NCI-H2227 (cell line): ENCODE results near the gene CLEC16A.
"Not testable (repeated sequence)": the region's sequence is repeated elsewhere in the genome, so short reads cannot be mapped to it uniquely, and the experiment has no call there.

Experiments used
- DNase-seq: peaks from one replicate; lab custom pipeline; 2025; ENCODE audit not compliant: unreplicated experiment; lab: John Stamatoyannopoulos, UW

The CLEC16A gene

DNA sequence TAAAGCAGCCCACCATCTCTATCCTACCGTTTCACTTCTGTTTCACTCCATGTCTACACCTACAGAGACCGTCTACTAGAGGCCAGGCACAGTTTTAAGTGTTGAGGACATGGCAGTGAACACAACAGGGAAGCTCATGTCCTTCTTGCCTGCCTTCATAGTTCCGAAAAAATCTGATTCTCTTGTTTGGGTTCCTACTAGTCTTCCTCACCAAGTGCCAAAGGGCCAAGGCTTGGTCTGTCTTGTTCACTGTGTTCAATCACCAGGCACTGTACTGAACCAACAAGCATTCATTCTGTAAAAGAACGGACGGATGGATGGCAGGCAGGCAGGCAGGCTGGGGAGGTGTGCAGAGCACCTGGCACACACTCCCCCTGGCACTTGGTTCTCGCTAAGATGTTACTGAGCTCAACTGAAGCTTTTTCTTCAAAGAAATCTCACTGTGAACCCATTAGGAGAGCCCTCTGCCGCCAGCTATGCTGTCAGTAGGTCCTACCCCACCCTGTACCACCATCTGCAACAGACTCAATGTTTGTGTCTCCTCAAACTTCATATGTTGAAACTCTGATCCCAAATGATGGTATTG is 4.6 kb upstream of the CLEC16A start:
- DNase-seq: no peak

DNA sequence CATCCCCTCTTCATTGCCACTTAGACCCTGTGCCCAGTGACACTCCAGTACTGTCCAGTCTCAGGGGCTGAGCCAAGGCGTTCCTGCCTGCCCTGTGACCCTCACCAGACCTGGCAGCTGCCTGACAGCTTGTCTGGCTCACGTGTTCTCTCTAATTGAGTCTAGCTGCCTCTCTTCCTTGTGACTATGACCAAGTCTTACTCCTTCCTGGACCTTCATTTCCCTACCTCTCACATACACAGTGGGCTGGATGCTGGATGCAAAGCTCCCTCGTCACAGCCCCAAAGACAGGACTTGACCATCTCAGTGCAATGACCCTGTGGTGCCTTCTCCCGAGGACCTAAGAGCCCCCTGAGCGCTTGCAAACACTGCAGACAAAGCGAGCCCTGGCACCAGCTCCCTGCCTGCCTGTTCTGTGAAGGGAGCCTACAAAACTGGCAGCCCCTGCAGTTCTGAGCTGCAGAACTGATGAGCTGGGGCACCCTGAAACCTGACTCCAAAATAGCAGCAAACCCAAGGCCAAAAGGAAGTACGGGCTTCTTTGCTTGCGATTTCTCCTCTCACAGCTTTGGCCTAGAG is 3.8 kb upstream of the CLEC16A start:
- no peak for DNase-seq

DNA sequence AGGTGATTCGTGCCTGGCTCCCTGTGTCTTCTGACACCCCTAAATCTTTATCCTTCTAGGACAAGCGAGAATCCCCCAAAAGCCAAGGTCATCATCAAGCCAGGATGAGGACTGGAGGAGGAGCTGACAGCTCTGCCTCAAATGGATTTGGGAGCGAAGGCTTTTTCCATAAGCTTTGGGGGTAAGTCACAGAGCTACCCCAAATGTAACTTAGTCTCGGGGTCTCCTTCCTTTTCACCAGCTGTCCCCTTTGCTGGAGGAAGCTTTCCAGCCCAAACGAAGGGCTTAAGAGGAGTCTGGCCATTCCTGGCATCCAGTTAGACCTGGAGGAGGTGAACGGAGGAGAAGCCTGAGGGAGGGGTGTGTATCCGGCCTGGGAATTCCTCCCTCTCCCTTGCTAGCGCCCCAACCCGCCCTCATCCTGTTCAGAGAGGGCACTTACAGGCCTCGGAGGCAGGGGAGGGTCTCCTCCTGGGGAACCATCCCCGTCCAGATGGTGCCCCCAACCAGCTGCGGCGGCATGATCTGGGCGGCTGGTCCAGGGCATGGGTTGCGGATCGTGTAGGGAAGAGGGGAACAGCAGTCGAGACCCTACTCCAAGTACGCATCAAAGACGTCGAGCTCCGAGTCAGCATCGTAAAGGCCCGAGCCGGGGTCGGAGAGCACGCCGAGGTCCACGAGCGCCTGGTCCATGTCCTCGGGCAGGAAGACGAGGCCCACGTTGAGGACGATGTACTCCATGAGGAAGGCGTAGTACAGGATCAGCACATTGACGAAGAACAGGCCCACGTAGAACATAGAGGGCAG is 3.0 kb upstream of the CLEC16A start:
- DNase-seq: no peak

DNA sequence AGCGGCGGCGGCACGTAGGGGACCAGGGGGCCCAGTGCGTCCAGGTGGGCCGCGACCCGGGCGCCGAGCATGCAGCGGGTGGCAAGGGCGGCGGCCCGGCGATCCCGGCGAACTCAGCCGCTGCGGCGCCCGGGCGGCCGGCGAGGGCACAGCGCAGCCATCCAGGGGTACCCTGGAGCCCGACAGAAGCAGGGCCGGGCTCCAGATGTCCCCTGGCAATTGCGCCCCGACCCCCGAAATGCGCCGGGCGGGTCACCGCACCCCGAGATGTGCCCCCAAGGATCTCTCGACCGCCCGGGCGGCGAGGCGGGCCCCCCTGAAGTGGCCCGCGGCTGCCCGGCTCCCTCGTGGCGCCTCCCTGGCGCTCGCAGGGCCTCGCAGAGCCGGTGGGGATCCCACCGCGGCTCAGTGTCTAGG is 2.4 kb upstream of the CLEC16A start:
- not testable (repeated sequence) for DNase-seq

DNA sequence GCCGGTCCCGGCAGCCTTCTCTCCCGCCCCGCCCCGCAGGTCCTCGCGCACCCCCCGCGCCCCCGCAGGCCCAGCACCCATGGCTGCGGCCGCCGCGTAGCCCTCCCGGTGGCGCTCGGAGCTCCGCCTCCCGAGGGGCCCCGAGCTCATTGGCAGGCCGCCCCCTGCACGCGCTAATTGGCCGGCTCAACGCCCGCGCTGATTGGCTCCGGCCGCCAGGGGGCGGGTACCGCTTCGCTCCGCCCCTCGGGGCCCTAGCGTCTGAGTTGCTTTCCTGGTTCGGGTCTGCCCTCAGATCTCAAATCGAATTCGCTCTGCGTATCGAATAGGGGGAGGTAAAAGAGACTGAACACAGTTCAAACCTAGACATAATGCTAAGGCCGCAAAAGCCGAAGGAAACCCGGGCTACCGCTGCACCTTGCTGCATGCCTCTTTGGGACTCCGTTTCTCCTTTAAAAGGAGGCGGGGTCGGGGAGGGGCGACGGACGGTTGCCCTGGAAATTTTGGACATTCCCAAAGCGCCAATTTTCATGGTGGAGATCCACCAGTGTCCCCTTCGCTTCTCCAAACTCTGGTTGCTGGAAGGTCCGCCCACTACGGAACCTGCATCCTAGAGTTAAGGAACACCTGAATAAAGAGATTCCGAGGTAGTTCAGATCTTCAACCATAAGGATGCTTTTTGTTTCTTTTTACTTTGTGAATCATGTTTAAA is 1.9 kb upstream of the CLEC16A start, which contains the start of gene DEXI:
DEXI (minus strand) TSS at position 117 of the 712 bp plus-strand sequence. CDS start 463 bp downstream, outside the sequence.
- DNase-seq: peak; percentile 96

DNA sequence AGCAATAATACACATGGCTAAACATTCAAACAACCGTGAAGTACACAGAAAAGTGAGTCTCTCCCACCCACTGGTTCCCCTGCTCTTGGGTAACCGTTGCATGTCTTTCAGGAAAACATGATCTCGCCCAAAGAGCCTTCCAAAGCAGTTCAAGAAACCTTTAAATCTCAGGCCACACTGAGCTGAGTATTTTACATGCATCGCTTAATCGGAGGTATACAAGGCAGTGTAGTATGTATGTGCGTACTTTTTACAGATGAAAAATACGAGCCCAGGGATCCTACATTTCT is 1.4 kb upstream of the CLEC16A start:
- DNase-seq: no peak

DNA sequence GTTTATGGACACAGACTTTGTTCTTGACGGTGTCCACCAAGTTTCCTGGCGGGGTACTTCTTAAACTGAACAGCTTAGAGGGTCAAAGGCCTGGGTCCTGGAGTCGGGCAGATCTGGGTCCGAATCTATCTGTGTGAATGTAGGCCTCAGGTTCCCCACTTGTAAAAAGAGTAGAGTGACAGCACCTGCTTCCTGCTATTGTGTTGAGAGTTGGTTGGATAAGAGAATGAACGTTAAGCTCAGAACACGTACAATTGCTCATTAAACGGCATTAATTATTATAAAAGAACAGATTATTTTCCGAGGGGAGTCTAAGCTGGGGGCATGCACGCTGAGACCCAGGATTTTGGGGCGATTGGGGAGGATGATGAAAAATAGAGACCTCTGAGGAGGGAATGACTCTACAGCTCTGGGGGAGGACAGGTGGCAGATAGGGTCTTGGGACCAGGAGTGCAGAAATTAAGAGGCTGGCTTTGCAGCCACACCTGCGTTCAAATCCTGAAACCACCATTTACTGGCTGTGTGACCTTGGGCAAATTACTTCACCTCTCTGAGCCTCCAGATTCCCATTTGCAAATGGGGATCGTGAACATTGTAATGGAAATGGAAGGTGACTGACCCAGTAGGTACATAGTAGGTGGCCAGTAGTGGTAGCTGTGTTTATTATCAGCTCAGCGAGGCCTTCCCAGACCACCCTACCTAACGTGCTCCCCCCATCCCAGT is 862 bp downstream of the CLEC16A start:
- no peak for DNase-seq

DNA sequence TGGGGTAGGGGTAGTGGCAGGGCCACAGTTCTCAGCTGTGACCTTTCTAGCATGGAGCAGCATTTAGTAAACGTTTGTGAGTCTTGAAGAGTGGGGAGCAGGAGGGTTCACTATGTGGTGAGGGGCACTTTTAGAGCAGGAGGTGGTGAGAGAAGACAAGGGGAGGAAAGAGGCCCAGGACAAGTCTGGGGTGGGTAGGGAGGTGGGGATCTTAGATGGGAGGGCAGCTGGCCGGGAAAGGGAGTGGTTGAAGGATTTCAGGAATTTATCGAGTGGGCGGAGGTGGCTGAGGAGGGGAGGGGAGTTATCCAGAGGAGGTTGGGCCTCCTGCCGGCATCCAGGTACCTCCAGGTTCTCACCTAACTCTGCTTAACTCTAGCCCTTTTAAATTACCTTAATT is 1.9 kb downstream of the CLEC16A start:
- no peak for DNase-seq

DNA sequence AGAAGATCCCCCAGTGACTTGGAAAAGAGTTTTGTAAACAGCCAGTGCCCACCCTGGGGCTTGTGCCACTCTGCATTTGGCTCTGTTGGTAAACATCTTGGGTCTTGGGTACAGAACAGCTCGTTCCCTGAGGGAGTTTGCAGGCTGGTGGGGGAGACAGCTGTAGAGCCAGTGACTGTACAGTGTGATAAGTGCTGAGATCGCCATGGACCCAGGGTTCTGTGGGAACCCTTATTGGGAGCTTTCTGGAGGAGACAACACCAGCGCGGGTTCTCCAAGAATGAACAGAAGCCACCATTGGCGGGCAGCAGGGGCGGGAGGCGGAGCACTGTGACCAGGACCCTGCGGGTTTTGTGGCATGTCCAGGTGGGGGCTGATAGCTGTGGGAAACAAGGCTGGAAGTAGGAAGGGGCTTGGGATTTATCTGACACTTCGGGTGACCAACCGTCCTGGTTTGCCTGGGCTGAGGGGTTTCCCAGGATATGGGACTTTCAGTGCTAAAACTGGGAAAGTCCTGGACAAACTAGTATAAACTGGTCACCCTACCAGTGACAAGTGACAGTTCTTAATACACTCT is 2.9 kb downstream of the CLEC16A start:
- DNase-seq: no peak

DNA sequence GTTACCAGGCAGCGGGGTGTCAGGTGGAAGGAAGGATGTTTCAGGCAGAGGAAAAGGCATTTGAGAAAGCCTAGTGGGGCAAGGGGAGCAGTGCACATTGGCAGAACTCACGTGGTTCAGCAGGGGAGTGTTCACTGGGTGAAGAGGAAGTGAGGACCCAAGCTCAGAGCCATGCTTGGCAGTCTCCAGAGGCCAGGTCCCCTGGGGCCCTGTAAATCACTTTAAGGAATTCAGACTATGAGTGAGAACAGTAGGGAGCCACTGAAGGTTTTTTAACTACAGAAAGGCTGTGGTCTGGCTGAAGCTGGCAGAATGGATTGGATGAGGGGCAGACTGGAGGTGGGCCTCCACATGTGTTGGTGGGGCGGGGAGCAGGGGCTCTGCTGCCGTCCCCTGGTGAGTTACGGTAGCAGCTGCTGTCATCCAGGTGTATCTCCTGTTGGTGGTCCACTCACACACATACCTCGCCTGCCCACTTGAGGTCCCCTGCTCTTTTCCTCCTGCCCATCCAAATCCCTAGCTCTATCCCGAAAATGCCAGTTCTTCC is 5.1 kb downstream of the CLEC16A start:
- no peak for DNase-seq

DNA sequence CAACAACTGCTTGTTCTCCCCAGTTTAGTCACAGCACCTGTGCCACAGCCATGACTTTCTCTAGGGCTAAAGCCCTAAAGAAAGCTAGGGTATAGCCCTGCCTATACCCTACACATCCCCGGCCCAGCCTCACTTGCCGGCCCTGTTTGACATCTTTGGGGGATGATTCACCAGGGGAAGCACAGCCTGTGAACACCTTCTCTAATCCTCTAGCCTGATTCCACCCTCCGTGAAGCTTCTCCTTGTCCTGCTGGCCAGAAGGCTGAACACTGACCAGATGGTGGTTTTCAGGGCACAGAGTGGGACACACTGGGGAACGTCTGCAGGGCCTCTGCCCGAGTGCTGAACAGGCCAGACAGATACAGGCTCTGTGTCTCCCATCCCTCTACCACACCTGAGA is 6.0 kb downstream of the CLEC16A start:
- no peak for DNase-seq

DNA sequence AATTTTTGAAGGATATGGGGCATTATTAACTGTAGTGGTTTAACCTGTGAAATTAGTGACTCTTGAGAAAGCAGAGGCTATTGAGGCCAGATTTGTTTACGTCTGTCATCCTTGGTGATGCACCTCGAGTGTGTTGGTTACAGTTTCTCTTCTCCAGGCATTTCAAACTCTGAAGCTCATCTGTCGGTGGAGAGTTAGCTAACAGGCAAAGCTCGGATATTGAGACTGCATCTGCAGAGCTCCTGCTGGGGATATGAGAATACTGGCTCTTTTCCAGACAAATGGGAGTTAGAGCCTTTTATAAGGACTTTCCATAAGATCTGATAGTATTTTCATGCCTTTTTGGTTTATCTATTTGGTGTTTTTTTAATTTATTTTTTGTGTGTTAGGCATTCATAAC is 6.7 kb downstream of the CLEC16A start:
- DNase-seq: no peak

DNA sequence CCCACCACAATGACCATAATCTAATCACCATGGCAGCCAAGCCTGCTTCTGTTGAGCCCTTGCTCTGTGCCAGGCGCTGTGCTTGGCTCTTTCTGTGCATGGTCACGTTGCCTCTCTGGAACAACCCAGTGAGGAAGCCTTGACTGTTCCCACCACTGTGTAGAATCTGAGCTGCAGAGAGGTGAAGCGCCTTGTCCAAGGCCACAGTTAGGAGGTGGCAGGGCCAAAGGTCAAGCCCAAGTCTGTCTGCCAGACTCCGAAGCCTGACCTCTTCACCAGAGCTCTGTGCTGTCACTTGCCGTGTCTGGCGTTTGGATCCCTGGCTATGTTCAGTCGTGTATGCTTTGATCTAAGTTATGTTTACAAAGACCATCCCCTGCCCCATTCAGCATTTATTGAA is 10.5 kb downstream of the CLEC16A start:
- DNase-seq: no peak

DNA sequence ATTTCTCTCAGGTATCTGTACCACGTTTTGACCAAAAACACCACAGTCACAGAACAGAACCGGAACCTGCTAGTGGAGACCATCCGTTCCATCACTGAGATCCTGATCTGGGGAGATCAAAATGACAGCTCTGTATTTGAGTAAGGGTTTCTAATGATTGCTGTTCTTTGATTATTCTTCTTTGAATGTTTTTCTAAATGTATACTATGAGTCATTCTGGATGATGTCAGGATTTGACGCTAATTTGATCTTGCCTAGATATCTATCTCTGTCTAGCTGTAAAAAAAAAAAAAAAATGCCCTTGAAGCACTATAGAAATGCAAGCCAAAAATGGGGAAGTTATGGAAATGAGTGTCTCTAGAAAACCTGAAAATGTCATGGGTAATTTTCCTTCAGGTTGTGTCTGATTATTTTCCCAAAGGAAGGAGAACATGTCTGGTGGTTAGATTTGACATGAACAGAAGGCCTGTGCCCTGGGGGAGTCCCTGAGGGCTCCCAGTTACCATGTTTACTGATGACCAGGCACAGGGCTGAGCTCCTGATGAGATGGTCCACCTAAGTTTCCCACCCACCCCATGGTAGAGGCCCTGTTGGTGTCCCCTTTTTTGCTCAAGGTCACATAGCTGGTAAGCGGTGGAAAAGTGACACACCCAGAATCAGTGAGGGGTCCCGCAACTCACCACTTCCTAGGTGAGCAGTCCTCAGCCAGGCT is 13.6 kb downstream of the CLEC16A start:
- DNase-seq: no peak

DNA sequence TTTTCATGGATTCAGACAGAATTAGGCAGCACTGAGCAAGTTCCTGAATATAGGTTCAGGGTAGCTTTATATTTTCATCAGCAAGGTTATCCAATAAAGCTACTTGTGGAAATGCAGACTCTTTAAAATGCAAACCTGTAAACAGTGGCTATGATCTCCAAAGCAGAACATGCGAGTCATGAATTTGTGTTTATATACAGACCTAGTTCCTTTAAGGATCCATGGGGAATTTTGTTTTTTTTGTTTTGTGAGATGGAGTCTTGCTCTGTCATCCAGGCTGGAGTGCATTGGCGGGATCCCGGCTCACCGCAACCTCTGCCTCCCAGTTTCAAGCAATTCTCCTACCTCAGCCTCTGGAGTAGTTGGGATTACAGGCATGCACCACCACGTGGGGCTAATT is 14.8 kb downstream of the CLEC16A start:
- DNase-seq: no peak

DNA sequence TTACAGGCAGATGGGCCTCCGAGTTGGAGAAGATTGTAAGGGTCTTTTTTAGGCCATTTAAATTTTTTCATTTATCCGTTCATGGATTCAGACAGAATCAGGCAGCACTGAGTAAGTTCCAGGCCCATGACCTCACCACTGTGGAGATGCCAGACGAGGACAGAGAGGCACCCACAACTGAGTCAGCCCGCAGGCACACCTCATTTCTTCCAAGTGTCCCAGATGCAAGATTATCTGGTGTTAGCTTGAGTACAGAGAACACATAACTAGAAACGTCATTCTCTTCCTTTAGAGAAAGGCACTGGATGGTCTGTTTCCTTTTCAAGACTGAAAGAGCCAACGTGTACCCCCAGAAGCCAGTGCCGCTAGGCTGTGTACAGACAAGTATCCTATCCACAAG is 16.9 kb downstream of the CLEC16A start:
- no peak for DNase-seq

DNA sequence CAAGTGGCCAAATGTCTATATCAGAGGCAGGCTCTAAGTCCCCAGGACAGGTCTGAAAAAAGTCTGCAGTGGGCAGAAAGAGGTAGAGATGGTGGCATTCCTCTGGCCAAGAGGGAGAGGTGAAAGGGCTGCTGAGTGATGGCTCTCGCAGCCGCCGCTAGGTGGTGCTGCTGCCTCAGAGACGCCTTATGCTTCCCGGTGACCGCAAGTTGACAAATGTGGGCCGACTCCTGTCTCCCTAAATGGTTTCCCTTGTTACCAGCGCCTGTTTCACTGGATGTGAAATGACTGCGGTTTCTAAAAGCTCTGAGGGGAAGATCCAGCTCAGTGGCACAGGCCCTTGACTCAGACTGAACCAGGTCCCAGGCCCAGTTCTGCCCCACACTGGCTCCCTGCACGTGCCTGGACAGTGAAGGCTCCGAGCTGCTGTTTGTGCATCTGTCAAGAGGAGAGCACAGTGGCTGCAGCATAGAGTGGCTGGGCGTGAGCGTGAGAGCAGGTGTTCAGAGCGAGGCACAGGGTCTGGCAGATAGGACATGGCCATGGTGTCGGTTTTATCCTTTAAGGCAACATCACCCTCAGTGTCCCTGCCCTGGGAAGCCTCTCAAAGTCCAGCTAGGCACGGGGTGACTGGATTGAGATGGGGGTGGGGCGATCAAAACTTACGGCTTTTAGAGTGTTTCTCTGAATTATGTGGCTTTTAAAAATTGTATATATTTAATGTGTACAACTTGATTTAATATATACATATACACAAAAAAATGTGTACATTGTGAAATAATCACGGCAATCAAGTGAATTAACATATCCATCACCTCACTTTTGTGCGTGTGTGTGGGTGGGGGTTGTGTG is 19.9 kb downstream of the CLEC16A start:
- DNase-seq: peak; percentile 85

DNA sequence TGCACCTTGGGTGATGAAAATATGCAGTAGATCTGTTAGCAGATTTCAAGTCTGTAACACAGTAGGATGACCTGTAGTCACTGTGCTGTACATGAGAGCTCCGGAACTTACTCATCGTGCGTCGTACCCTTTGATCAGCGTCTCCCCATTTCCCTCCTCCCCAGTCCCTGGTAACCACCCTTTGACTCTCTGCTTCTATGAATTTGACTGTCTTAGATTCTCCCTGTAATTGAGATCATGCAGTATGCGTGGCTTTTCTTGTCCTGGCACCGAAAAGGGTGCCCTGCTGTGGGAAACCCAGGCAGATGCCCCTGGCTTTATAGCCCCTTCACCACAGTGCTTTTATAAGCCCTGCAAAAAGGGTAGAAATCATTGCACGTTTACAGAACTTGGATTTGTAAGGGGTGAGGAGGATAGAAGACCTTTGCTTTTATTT is 20.5 kb downstream of the CLEC16A start:
- no peak for DNase-seq

DNA sequence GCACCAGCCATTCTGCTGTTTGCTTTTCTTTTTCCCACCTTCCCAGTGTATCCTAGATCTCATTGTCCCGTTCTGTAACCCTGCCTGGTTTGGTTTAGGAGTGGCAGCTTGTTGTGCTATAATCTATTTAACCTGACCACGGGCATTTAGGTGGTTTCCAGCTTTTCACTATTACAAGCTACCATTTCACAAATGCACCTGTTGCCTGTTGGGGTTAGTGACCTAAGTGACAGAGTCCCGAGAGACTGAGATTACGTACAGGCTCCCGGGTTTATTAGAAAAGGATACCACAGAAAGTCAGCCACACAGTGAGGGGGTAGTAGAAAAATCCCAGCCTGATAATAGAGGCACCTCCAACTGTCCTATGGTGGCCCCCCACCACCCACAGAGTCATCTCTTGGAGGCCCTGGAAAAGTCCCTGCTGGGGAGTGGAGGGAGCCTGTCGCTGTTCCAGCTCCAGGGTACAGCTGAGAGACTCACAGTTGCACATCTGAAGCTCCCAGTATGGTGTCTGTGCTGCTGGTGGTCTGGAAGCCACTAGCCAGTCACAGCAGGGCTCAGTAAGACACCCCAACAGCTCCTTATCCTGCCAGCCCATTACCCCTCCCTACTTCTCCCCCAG is 21.2 kb downstream of the CLEC16A start:
- no peak for DNase-seq
